Measurements from ENCODE around the gene WDR38. TPM values are rescaled to one million over a fixed set of nuclear protein-coding genes. Genes with fewer than 3 reads are reported as not detected.
A peak's percentile ranks its signal among the peaks of the same experiment; 100 is the strongest.

The WDR38 gene
- total RNA-seq, 2 experiments from 2014 or later: not detected

GRCh38 chr9:124894741-124895170 lies 41.5 kb downstream of the WDR38 start:
- POLR2A ChIA-PET: no interaction called here
- CTCF ChIA-PET: interaction anchor here (0.9 to 1.8 kb wide), 4 partner anchors 21 to 123 kb away, joined by 3 to 13 read pairs (median 5); partner anchors contain the start of genes NR6A1 and RPL35
- Mint-ChIP-seq H3K4me1 (ENCODE audit: low read depth) (peaks cover 11% of the 10 kb centered on the region), H3K27me3 (no peaks in the 10 kb centered on the region), H3K27ac (no peak overlapping the region), H3K36me3 (peaks cover 56% of the 10 kb centered on the region), H3K9me3 (no peaks in the 10 kb centered on the region), H3K4me3 (no peak overlapping the region)
- intact Hi-C loops (cut with micrococcal nuclease): loop anchor here (1.0 kb wide), 1 partner anchor 120 kb away; no protein-coding TSS in a partner anchor
- peak; percentile 29 for DNase-seq

- POLR2A ChIA-PET: no interaction called here
- H3K27me3 Mint-ChIP-seq: no peaks in the 10 kb centered on the region
- intact Hi-C loops (cut with micrococcal nuclease): no loop called here
- peaks cover 11% of the 10 kb centered on the region for H3K4me1 Mint-ChIP-seq (ENCODE audit: low read depth)
- no peak overlapping the region for H3K27ac Mint-ChIP-seq
- peaks cover 49% of the 10 kb centered on the region for H3K36me3 Mint-ChIP-seq
- CTCF ChIA-PET: no interaction called here
- no peaks in the 10 kb centered on the region for H3K9me3 Mint-ChIP-seq
- DNase-seq: no peak
- H3K4me3 Mint-ChIP-seq: no peak overlapping the region
Observed at GRCh38 chr9:124897570-124898460, 44.6 kb downstream of the WDR38 start.

DNA sequence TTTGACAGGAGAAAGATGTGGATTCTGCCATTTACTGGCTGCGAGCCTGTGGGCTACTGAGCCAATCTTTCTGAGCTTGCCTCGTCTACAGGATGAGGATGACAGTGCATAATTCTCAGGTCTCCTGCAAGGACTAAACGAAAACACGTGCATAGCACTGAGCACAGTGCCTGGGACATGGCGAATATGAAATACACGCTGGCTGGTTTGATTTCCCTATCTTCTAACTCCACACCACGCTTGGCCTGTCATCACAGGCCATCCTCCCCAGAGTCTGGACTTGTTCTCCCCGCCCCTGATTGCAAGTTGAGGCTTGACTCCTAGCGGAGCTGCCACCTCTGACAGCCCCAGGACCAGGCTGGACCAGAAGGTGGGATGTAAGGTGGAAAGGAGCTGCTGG lies 46.6 kb downstream of the WDR38 start:
- no peak overlapping the region for H3K4me3 Mint-ChIP-seq
- ChIA-PET POLR2A (no interaction called here), CTCF (no interaction called here)
- H3K27ac Mint-ChIP-seq: no peak overlapping the region
- no peak for DNase-seq
- peaks cover 7% of the 10 kb centered on the region for H3K4me1 Mint-ChIP-seq (ENCODE audit: low read depth)
- peaks cover 47% of the 10 kb centered on the region for H3K36me3 Mint-ChIP-seq
- H3K27me3 Mint-ChIP-seq: no peaks in the 10 kb centered on the region
- no peaks in the 10 kb centered on the region for H3K9me3 Mint-ChIP-seq
- intact Hi-C loops (cut with micrococcal nuclease): no loop called here

DNA sequence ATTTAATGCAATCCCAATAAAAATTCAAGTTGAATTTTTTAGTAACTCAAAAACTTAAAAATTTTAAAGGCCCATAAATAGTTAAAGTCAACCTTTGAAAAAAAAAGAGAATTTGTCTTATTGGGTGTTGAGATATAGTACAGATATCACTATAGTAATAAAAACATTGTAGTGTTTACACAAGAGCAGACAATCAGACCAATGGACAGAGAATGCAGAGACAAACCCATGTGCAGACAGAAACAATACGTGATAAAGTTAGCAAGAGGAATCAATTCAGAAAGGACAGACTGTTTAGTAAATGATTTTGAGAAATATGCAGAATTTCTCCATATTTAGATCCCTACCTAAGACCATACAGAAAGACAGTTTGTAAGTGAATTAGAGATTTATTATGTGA lies 53.7 kb downstream of the WDR38 start:
- Mint-ChIP-seq H3K4me1 (ENCODE audit: low read depth) (no peaks in the 10 kb centered on the region), H3K4me3 (no peak overlapping the region), H3K27ac (no peak overlapping the region), H3K9me3 (no peaks in the 10 kb centered on the region), H3K36me3 (peaks cover 41% of the 10 kb centered on the region), H3K27me3 (no peaks in the 10 kb centered on the region)
- POLR2A ChIA-PET: no interaction called here
- no peak for DNase-seq
- intact Hi-C loops (cut with micrococcal nuclease): no loop called here
- CTCF ChIA-PET: interaction anchor here (1.0 kb wide), 1 partner anchor 54 kb away, joined by 3 read pairs; the partner anchor contains the start of gene WDR38

Other genes starting within 250 kb of the WDR38 start
- gene NR6A1, start 82.1 kb upstream of the WDR38 start, total RNA-seq: under 1 TPM; 0.61 to 0.83 TPM
- gene OLFML2A, start 76.3 kb upstream of the WDR38 start, total RNA-seq: not detected
- gene RPL35, start 8.5 kb downstream of the WDR38 start, total RNA-seq: 1,000 to 10,000 TPM; 2,083 to 2,096 TPM
- gene ARPC5L, start 8.7 kb downstream of the WDR38 start, total RNA-seq: 100 to 1,000 TPM; 104 to 108 TPM
- gene GOLGA1, start 87.6 kb downstream of the WDR38 start, total RNA-seq: 10 to 100 TPM; 14.1 to 15.3 TPM